Measurements from ENCODE around the gene SKOR1.

Gene SKOR1

DNA sequence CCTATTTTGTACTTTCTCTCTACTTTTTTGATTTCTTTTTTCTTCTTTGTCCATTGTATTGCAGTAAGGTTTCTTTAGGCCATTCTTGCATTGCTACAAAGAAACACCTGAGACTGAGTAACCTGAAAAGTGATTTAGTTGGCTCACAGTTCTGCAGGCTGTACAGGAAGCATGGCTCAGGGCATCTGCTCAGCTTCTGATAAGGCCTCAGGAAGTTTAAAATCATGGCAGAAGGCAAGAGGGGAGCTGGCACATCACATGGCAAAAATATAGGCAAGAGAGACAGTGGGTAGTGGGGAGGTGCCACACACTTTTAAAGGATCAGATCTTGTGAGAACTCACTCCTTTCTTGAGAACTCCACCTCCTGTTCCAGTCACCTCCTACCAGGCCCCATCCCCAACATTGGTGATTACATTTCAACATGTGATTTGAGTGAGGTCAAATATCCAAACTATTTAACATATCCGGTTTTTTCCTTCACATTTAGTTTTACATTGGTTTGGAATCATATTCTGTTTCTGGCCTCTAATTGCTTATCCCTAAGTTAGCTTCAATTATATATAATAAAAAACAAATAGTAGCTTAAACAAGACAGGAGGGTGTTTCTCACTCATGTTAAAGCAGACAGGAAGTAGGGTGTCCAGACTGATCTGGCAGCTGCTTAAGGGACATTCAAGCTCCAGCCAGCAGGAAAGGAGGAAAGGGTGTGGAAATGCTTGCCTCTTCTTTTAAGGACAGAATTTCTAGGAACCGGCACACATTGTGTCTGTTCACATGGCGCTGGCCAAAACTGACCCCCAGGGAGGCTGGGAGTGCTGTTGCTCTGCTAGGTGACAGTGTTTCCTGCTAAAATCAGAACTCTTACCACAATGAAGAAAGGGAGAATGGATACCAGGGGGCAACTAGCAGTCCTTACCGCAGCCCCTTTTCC, 28.8 kb upstream of the SKOR1 start:
- no peak for DNase-seq (ENCODE audit: low read depth in 2 of 3, low spot score in 1 of 3)

DNA sequence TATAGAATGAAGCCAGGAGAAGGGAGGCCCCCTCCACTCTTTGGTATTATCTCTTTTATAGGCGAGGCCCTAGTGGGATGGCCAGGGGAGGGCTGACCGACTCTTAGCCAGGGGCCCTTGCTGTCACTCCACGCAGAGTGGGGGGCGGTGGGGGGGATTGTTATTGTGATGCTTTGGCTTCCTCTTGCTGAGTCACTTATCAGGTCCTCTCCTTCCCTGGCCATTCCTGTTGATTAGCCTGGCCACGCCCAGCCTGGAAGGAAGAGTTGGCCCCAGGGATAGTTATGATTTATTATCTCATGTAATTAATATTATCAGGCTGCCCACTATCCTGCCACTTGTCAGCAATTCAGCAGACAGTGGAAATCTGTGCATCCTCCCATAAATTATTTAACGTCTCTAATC, 25.5 kb upstream of the SKOR1 start:
- no peak for DNase-seq (ENCODE audit: low read depth in 2 of 3, low spot score in 1 of 3)

DNA sequence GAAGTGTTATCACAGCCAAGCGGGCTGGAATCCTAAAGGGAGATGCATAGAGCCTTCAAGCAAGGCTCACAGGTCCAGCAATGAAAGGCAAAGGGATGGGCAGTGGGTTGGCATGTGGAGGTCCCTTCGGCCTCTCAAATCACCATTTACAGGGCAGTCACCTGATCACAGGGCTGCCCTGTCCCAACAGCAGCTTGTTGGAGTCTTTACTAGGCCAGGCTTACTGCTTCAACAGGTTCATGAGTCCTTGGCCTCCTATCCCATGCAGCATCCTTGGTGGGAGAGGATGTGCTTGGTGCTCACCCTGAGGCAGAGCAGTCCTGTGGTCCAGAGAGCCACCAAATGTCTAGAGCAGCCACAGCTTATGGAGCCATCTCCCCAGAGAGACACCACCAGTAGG, 24.2 kb upstream of the SKOR1 start:
- DNase-seq (ENCODE audit: low read depth in 2 of 3, low spot score in 1 of 3), result no peak

DNA sequence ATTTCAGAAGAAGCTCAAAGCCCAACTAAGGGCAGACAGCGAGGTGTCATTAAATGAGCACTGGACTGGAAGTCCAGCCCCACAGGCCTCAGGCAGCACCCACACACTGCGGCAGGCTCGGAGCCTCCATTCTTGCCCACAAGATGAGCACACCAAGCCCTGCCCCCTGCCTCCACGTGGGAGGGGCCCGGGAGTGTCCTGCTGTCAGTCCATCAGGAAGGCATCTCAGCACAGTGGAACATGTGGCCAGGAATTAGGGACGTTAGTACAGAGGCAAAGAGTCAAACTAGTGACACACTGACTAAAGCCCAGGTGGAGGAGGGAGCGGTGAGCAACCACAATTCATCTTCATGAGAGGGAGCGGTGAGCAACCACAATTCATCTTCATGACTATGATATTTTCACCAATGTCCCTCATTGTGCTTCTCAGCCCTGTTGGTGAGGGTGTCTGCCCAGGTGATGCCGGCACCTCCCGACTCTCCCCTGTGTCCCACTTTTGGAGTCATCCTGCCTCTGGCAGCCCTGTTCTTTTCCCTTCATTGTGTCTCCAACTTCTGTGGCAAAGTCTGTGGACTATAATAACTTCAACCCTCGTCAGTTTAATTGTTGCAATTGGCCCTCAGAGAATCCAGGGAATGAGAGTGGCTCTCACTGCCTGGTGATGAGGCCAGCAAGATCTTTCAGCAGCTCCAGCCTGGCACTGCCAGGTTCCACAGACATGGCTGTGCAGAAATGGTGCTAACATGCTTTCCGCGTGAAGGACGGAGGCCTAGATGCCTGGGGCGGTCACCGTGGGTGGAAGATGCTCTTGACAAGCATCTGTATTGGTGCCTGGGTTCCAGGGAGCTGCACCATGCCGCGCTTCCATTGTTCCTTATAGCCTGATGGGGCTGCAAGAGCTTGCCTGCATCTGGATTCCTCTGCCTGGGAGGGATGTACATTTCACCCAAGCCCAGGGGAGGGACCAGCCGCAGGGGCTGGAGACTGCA, 23.1 kb upstream of the SKOR1 start:
- DNase-seq (ENCODE audit: low read depth in 2 of 3, low spot score in 1 of 3), result no peak

DNA sequence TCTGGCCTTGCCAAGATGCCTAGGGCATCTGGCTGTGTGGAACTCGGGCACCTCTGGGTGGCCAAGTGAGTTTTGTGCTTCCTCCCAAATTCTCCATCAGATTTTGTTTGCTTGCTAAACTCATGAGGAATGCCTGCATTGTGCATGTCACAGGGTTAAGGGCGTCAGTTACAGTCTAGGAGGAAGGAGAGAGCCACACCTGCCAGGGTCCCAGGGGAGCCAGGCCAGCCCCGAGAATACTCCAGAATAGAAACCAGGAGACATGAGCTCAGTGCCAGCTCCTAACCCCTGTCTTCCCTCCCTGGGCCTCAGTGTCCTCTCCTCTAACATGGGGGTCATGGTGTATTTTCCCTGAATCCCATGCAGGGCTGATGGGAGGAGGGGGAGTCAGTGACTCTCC, 22.0 kb upstream of the SKOR1 start:
- no peak for DNase-seq (ENCODE audit: low read depth in 2 of 3, low spot score in 1 of 3)

DNA sequence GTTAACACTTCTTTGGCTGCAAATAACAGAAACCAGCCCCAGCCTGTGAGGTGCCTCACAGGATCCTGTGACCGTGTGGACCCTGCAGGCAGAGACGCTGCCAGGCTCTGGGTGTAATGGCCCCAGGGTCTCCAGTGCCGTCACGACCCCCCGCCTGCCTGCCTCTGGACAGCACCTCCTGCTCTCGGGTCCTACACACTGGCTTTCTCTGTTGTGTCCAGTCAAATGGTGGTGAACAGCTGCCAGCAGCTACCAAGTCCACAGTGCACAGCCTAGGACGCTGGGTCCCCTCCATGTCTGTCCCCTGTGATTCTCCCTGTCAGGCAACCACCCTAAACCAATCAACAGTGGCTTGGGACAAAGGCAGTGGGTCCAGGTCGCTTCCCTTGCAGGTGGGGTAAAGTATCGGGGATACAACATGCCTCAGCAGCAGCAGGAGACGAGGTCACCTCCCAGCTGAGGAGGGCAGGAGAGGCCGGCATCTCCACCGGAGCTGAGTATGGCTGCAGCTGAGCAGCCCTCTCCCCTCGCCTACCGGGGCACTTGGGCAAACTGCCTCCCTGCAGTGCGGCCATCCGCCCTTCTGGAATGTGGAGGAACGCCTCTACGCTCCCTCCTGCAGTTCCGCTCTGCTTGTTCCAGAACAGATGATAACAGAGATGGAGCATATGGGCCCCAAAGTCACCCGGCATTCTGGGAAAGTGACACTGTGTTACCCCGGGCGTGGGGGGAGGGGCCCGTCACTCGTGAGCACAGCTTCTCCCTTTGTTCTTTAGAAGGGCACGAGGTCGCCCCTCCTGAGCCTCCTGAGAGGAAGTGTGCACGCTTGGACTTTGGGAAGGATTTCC, 21.1 kb upstream of the SKOR1 start:
- no peak for DNase-seq (ENCODE audit: low read depth in 2 of 3, low spot score in 1 of 3)

DNA sequence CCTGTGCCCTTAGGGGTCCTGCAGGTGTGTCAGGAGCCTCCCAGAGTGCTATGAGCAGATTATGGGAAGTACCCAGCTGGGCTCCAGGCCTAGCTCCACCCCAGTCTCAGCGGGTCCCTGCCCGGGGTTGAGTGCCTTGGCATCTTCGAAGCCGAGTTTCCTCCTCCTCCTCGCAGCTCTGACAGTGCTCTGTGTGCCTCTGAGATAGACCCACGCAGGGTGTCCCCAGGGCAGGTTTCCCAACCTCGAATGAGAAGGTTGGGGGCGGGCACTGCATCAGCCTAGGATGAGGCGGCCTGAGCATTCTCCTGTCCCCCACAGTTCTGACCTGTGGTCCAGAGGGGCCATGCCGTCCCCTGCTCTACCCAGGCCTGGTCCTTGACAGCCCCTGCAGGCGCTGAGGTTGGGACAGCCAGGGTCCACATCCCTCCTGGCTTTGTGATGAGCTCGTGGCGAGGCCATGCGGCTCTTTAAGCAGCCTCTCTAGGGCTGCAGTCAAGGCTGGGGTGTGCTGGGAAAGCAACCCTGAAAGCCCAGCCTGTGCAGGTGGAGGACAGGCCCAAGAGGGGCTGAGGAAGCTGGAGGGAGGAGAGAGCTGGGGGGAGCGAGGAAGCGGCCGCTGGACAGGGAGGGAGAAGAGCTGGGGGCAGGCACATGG, 20.2 kb upstream of the SKOR1 start:
- DNase-seq (ENCODE audit: low read depth in 2 of 3, low spot score in 1 of 3), result no peak

DNA sequence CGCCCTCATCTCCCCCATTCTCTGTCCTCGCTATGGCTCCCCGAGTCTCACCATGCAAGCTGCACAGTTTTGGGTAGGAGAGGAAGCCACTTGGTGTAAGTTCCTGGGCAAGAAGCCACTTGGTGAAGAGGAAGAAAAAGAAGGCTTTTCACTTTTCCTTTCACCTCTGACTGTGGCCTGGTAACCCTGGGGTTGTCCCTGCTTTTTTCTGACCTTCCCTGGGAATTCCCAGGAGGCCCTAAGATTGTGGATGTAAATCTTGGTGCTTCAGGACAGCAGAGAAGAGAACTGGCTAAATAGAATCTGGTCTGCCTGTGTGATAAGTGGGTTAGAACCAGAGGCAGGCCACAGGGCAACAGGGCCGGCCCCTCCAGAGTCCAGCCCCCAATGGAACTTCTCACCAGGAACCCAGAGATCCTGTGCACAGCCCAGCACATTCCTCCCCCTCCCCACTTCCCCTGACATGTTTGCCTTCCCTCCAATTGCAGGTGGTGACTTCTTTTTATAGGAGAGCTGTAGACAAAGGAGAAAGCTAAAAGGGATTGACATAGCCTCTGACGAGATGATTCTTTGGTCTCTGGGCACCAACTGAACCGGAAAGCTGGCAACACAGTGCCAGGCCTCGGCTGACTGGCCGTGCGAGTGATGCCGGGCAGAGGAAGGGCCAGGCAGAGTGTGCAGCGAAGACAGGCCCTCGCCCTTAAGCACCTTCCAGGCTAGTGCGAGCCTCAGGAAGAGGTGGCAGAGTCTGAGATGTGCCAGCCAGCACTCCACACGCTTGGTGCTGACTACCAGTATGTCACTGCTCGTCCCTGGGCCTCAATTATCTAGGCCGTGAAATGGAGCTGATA, 19.4 kb upstream of the SKOR1 start:
- no peak for DNase-seq (ENCODE audit: low read depth in 2 of 3, low spot score in 1 of 3)

DNA sequence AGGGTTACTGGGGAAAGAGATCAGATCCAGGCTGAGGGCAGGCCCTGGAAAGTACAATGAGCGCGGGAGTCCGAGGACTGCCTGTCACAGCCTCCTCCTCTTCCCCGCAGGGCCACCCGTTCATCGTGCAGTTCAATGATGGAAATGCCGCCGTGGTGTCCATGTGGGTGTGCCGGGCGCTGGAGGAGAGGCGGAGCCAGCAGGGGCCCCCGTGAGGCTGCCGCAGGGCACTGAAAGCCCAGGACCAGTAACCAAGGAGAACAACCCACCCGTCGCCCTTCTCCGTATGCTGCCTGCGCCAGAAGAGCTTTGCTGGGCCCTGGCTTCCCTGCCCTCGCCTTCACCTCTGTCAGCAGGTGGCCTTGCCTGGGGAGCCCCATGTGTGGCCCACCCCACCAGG, 18.8 kb upstream of the SKOR1 start:
- no peak for DNase-seq (ENCODE audit: low read depth in 2 of 3, low spot score in 1 of 3)

DNA sequence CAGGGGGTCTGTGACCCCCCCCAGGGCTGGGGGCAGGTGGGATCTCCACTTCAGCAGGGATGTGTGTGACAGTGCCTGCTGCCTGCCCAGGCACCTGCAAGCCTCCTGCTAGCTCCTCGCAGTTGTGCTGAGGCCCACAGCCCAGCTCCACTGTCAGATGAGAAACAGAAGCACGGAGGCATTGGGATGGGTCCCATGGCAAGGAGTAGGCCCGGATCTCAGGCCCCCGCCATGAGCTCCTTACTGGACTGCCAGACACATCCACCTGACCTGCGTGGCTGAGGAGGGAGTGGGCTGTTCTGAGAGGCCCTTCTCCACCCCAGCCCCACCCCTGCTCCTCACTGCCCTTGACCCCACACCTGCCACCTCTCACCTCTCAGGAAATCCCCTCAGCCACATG, 18.2 kb upstream of the SKOR1 start:
- no peak for DNase-seq (ENCODE audit: low read depth in 2 of 3, low spot score in 1 of 3)

DNA sequence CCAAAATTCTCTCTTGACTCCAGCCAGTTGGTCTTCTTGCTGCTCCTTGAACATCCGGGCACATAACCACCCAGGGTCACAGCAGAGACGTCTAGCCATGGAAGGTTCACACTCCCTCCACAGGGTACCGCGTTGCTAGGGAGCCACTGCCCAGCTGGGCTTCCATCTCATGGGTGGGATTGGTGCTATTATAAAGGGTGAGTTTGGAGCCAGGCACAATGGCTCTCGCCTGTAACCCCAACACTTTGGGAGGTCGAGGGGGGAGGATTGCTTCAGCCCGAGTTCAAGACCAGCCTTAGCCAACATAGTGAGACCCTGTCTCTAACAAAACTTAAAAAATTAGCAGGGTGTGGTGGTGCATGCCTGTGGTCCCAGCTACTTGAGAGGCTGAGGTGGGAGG, 17.5 kb upstream of the SKOR1 start:
- no peak for DNase-seq (ENCODE audit: low read depth in 2 of 3, low spot score in 1 of 3)

DNA sequence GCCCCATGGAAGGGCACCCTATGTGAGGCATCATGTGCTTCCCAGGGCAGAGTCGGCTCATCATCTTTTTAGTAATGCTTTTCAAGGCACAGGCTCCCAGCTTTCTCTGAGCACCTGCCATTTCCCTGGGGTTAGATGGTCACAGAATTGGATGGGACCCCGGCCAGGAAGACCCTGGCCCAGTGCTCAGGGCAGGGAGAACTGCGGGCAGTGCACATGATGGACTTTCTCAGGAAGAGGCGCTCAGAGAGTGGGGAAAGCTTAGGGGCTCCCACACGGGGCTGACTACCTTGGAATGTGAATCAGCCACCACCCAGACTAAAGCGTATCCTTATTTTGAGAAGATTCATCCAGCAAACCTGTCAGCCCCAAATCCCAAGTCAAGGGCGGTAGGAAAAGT, 16.5 kb upstream of the SKOR1 start:
- DNase-seq (ENCODE audit: low read depth in 2 of 3, low spot score in 1 of 3), result no peak

DNA sequence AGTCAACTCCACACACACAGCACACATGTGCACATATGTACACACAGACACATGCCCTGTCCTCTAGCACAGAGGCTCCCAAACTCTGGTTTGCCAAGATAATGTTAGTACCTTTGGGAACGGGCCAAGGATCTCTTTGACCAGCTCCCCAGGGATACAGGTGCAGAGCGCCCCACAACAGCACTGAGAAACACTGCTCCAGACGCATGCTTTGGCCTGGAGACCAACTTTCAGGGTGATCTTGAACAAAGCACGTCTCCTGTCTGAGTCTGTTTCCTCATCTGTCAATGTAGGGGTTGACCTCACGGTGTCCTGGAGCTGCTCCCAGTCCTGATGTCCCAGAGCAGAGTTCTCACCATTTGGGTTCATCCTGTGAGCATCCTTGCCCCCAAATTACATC, 15.9 kb upstream of the SKOR1 start:
- DNase-seq (ENCODE audit: low read depth in 2 of 3, low spot score in 1 of 3), result no peak

DNA sequence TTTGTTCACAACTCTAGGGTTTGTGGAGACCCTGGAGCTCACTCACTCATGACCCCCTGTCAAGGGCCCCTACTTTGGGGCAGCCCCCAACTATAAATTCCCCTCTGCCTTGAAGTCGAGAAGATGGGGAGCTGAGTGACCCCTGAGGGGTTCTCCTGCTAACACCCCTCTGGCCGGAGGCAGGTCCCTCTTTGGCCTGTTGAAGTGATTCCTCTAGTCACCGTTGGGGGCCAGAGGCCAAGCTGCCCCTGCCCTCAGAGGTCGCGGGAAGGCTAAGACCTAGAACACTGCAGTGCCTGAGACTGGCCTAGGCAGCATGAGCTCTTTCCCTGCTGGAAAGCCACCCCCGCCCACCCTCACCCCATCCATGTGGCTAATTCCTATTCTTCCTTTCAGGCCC, 15.4 kb upstream of the SKOR1 start:
- DNase-seq (ENCODE audit: low read depth in 2 of 3, low spot score in 1 of 3), result no peak

DNA sequence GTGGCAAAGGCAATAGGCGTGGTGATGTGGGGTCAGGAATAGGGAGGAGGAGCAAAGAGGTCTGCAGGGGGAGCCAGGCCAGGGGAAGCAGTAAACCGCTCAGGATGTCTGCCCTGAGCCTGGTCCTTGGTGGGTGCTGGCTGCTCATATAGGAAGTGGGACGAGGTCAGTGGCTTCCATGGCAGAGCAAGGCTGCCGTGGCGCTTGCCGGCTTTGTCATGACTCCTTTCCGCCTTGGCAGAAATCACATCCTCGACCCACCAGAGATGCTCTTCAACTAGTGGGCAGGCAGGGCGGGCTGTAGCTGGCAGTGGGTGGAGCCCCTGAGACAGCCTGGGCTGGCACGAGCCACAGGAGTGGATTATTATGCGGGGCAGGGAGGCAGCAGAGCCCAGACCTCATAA, 13.1 kb upstream of the SKOR1 start:
- no peak for DNase-seq (ENCODE audit: low read depth in 2 of 3, low spot score in 1 of 3)

DNA sequence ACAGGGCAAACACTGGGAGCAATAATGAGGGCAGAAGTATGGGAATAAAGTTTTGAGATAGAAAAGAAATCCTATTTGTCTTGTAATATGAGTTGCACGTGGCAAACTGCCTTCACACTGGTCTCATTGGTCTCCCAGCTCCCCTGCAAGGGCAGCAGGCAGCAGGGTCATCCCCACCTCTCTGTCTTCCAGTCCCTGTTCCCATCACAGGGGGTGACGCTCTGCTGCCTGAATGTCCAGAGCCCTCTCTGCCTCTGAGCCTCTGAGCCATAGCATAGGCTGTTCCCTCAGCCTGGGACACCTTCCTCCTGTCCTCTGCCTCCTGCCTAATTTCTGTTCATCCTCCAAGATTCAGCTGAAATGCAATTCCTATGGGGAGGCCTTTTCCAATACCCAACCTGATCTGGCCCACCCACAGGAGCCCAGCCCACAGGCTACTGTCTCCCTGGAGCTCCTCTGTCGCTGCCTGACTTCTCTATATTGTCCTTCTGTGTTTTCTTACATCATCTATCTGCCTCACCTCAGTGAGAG, 12.1 kb upstream of the SKOR1 start:
- DNase-seq (ENCODE audit: low read depth in 2 of 3, low spot score in 1 of 3), result no peak

DNA sequence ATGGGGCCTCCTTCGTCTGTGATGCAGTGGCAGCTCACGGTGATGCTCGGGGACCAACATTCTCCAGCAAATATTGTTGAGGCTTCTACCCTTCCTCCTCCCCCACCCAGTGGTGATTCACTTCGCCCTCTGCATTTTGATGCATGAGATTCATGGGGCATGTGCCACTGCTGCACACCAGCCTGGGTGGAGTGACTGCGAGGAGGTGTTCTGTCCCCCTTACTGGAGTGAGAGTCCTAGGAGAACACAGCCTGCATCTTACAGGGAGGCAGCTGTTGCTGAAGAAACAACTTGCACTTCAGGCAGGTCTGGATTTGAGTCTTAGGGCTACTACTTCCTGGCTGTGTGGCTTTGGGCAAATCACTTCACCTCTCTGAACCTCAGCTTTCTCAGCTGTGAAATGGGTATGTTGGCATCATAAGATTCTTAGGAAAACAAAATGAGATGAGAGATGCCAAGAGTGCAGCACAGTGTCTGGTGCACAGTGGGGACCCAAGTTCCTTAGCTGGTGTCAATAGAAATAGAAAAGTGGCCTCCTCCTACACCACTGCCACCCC, 10.2 kb upstream of the SKOR1 start:
- DNase-seq (ENCODE audit: low read depth in 2 of 3, low spot score in 1 of 3), result no peak

DNA sequence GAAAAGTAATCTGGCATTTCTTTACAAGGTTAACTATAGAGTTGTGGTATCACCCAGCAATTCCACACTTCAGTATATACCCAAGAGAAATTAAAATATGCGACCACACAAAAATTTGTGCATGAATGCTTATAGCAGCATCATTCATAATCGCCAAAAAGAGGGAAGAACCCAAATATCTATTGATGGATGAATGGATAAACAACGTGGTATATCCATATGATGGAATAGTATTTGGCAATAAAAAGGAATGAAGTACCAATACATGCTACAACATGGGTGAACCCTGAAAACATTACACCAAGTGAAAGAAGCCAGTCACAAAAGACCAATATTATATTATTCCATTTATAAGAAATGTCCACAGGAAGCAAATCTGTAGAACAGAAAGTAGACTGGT, 8.6 kb upstream of the SKOR1 start:
- DNase-seq (ENCODE audit: low read depth in 2 of 3, low spot score in 1 of 3), result no peak

DNA sequence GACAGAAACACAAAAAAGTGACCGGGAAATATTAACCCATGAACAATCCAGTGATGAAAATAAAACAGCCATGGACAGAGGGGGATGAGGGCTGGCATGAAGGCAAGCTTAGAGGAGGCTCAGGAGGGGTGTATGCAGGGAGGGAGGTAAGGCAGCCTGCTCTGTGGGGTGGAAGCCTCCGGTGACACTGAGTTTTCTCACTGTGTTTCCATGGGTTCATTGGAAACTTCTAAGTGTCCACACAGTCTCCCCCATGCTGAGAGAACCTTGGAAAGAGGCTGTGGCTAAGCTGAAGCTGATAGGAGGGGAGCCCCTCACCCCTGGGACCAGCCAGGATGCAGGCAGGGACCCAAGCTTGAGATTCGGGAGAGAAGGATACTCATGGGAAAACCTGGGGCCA, 6.8 kb upstream of the SKOR1 start:
- no peak for DNase-seq (ENCODE audit: low read depth in 2 of 3, low spot score in 1 of 3)
